ENCODE data around the gene IFNLR1.
"Not testable (repeated sequence)": the region's sequence is repeated elsewhere in the genome, so short reads cannot be mapped to it uniquely, and the experiment has no call there.

The IFNLR1 gene

DNA sequence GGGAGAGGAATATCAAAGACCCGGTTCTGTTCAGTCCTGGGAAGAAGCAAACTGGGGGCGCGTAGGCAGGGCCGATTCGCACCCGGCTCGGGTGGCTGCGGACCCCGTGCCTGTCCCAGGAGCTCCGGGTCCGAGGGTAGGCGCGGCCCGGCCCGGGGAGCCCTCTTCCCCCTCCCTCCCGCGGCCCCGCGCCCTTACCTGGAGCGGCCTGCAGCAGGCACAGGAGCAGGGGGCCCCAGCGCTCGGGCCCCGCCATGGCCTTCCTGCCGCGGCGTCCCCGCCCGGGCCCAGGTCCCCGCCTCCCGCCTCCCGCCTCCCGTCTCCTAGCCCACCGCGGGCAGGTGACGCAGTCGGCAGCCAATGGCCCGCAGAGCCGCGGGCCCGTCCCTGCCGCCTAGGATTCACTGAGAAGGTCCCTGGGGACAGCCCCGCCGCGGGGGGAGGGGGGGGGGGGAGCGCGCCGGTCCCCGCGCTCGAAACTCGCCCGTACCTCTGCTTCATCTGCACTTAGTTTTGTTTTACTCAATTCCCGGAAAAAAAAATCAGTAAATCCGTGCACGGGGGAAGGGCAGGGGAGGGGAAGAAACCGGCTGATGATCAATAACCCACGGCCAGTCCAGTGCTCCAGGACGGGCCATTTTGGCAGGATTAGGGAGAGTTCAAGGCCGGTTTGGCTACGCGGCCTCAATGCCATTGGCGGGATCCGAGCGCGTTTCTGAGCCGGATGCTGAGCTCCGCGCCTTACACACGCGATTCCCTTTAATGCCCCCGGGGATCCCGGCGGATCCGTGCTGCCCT lies at the start of gene IFNLR1:
TSS of gene IFNLR1 (minus strand) at position 297 of the 798 bp plus-strand sequence. CDS start at position 256, 41 bp downstream.
- no peak for DNase-seq

DNA sequence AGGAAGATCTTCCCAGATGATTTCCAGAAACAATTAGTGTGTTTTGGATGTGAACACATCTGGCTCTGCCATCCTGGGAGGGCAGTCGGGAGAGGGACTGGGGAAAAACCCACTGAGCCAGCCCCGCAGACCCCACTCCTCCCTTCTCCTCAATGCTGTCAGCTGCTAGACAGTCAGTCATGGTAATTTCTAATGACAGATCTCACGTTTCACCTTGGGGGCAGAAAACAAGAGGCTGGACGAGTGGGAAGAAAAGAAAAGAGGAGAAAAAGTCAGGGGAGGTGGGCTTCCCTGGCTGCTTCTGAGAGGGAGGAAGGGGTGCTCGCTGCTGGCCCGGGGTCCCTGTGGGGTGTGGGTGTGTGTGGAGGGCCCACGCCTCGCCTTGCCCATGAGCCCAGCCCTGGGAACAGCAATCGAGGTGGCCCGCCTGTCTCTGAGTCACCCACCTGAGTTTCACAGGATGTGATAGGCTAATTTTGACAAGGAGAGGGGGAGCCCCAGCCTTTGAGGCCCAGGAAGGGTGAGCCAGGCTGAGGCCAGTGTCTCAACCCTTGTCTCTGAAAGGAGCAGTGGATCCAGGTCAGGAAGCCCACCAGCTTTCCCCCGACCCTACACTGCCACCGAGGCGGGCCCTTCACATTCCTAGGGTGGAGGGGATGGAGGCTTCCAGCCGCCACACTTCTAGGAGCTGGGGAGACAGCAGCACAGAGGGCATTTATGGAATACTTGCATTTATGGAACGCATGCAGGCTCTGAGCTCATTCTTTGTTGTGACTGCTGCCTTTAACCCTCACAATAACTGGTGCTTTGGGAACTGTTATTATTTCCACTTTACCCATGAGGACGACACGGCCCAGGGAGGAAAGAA lies 49.1 kb upstream of the IFNLR1 start:
- no peak for DNase-seq

DNA sequence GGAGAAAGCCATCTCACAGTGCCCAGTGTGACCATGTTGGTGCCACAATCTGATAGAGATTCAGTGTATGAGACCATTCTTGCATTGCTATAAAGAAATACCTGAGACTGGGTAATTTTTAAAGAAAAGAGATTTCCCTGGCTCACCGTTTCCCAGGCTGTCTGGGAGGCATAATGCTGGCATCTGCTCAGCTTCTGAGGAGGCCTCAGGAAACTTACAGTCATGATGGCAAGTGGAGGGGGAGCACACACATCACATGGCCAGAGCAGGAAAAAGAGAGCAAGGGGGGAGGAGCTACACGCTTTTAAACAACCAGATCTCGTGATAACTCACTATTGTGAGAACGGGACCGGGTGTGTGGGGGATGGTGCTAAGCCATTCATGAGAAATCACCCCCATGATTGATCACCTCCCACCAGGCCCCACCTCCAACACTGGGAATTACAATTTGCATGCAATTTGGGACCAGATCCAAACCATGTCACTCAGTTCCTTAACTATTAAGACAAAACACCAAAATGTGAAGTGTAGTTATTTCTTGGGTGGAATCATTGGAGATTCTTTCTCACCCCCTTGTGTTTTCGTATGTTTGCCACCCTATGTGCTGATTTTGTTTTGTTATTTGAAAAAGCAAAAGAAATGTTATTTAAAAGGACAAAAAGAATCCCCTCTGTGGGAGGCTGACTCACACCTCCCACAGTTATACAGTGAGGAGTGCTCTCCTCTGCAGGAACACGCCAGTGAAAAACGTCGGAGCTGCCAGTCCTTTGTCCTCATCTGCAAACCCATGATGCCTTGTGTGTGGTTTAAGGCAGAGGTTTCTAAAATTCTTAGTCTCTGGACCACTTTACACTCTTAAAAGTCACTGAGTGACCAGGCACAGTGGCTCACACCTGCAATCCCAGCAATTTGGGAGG lies 46.9 kb upstream of the IFNLR1 start:
- DNase-seq: no peak

DNA sequence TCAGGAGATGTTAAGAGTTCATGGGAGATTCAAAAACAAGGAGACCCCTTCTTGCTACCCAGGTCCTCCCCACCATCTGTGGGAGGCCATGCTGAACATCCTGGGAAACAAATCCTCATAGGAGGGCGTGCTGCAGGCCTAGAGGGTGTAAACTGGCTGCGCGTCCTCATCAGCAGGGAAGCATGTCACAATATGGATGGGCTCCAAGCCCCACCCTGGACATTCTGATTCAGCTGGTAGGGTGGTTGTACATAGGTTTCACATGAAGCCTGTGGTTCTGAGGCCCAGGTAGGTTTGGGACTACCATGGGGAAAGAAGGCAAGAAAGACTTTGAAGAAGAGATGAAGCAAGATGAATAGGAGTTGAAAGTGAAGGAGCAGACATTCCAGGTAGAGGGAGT lies 44.6 kb upstream of the IFNLR1 start:
- DNase-seq: no peak

DNA sequence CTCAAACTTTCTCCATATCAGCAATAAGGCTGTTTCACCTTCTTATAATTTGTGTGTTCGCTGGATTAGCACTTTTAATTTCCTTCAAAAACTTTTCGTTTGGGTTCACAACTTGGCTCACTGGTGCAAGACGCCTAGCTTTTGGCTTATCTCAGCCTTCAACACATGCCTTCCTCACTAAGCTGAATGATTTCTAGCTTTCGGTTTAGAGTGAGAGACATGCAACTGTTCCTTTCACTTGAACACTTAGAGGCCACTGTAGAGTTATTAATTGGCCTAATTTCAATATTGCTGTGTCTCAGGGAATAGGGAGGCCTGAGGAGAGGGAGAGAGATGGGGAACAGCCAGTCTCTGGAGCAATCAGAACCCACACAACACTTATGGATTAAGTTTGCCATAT lies 41.2 kb upstream of the IFNLR1 start:
- DNase-seq: peak; percentile 45

DNA sequence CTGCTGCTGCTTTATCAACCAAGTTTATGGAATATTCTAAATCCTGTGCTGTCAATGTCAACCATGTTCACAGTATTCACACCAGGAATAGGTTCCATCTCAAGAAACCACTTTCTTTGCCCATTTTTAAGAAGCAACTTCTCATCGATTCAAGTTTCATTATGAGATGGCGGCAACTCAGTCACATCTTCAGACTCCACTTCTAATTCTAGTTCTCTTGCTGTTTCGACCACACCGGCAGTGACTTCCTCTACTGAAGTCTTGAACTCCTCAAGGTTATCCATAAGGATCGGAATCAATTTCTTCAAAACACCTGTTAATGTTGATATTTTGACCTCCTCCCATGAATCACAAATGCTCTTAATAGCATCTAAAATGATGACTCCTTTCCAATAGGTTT lies 39.7 kb upstream of the IFNLR1 start:
- DNase-seq: no peak

DNA sequence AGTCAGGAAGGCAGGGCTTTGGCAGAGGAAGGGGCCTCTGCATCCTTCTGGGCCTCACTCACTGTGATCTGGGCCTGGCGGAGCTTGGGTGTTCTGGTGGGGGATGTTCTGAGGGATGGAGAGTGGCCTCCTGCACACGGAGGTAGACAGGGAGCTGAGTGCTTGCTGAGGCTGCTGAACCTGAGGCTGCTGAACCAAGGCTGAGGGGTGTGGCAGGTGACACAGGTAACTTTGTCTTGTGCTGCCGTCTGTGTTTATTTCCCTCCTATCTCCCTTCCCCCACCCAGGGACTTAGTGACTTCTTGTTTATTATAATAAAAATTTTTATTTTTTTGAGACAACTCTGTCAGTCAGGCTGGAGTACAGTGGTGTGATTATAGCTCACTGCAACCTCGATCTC lies 37.7 kb upstream of the IFNLR1 start:
- no peak for DNase-seq

DNA sequence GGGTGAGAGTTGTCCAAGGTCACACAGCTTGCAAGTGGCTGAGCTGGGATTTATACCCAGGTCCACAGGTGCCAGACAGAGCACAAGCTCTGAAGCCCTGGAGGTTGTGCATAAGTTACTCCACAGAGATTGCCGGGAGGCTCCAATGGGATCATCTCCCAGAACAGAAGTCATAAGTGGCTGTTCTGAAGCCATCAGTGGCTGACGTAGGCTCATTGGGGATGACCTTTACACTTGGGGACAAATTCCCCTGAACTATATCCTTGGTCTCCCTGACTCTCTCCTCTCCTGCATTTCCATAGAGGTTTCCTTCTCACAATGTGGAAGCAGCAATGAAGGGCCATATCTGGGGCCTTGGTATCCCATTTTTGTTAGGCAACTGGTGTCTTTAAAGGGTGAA lies 37.0 kb upstream of the IFNLR1 start:
- no peak for DNase-seq

DNA sequence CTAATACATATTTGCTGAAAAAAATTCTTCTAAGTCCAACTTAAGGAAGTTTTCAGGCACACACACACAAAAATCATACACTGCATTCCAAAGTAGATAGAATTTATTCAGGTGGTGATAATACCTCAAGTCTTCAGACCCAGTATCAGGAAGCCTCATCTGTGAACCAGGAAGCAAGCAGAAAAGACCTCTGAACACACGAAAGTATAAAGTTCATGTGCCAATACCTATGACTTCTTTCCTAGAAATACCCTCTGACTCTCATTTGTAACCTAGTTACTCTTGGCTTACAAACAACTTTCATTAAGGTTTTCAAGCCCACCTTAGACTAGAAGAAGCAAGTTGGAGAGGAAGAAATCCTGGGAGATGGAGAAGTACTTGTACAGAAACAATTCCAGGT lies 35.7 kb upstream of the IFNLR1 start:
- DNase-seq: no peak

DNA sequence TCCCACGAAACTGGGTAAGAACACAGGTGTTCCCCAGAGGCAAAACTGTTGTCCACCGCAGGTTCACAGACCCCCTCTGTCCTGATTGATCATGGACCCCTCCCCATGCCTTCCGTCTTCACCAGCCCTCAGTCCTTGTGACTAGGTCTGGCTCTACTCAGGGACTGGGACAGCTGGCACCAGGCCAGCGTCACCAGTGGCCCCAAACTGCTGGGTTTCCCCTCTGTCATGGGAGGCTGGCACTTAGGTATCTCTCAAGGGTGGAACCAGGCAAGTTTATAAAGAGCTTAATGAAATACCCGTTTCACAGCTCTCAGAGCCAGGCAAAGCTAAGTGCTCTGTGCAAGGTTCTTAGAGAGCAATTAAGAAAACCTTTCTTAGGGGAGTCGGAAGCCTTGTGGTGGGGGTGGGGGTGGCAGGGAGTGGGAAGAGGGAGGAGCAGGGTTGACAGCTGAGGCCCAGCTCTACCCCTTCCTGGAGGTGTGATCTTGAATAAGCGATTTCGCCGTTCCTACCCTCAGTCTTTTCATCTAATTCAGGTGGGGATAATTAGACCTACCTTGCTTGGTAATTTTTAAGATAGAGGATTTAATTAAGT lies 35.0 kb upstream of the IFNLR1 start:
- DNase-seq: no peak

DNA sequence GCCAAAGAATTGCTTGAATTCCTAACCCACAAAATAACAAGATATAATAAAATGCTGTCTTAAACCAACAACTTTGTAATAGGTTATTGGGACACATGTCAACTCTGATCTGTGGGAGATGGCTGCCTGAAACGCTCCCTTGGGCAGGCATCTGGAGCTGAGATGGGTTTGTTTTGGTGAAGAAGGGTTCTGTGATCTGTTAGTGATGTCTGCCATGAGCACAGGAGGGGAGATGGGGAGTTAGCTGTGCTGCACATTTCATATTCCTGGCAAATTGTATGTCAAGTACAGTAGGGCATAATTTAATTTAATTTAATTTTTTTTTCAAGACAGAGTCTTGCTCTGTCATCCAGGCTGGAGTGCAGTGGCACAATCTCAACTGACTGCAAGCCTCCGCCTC lies 34.2 kb upstream of the IFNLR1 start:
- no peak for DNase-seq

DNA sequence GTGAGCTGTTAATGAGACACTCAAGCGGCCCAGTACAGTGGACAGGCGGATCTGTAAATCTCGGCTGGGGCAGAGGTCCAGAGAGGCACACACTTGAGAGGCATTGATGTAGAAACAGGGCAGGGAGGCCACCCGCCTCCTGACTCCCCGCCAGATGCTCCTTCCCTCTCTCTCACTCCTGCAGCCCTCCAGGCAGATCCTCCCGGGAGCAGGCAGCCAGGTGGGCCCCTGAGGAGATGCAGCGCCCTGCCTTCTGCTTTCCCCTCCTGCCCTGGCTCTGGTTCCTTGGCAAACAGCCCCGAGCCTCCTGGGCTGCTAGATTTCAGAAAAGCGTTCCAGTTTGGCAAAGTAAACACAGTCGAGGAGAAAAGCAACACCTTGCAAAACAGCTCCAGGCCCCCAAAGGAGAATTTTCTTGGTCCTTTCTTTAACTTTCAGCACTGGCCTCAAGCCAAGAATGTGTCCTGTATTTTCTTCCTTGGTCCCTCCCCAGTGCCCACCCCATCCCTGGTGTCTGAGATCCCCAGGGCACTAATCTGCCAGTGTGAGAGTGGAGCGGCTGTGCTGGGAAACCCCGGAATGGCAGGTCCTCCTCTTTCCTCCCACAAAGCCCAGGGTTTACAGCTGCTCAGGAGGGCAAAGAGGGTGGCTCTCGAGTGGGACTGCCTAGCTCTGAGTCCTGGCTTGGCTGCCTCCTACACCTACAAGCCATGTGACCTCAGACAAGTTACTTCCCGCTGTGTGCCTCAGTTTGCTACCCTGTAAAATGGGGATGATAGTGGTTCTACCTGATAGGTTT lies 29.4 kb upstream of the IFNLR1 start:
- DNase-seq: no peak

DNA sequence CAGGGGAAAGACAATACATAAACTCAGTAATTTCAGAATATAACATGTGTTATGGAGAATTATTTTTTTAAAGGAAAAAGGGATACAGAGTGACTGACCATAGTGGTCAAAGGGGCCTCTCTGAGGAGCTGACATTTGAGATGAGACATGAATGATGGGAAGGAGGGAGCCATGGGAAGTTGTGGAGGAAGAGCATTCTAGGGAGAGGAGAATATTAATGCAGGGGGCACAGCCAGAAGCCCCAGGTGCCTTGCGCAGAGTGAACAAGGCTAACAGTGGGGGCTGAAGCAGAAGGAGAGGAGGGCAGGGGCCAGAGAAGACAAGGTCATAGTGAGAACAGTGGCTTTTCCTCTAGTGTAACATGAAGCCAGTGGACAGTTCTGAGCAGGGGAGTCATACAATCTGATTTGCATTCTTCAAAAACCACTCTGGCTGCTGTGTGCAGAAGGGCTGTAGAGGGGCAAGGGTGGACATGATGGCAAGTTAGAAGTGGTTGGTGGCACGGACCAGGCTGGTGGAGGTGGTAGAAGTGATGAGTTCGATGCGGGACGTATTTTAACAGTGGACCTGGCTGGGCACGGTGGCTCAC lies 28.2 kb upstream of the IFNLR1 start:
- no peak for DNase-seq

DNA sequence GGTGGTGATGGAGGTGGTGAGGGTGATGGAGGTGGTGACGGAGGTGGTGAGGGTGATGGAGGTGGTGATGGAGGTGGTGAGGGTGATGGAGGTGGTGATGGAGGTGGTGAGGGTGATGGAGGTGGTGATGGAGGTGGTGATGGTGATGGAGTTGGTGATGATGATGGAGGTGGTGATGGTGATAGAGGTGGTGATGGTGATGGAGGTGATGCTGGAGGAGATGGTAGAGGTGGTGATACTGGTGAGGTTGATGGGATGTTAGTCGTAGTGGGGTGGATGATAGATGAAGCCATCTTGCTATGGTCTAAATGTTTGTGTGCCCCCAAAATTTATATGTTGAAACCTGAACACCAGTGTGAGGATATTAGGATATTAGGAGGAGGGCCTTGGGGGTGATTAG lies 25.3 kb upstream of the IFNLR1 start:
- no peak for DNase-seq

DNA sequence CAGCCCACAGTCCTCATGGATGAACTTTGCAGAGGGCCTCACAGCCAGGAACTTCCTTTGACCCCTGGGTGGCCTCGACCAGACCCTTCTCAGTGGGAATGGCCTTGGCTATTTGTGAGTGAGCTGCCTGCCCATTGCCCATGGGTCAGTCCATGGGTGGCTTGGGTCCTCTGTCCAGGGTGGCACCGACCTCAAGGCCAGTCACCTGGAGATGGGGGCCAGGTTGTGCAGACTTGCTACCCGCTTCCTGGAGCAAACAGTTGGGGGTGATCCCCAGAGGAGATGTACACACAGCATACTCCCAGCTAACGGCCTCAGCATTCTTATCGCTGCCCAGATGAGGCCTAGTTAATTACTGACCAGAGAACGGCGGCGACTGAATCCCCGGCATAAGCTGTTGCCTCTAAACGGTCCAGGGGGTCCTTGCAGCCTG lies 23.1 kb upstream of the IFNLR1 start:
- DNase-seq: no peak

DNA sequence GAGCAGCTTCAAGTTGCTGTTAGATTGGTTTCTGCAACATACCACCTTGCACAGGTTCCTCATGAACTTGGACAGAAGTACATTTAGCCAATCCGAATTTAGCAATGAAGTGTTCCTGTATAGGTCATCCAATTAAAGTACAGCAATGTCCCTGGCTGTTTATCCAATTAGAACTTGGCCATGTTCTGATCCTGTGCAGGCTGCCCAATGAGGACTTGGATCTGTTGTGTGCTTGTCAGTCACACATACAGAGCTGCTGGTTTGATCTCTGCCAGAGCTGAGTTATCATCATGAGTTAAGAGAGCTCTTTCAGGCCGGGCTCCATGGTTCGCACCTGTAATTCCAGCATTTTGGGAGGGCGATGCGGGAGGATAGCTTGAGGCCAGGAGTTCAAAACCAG lies 22.0 kb upstream of the IFNLR1 start:
- DNase-seq: no peak

DNA sequence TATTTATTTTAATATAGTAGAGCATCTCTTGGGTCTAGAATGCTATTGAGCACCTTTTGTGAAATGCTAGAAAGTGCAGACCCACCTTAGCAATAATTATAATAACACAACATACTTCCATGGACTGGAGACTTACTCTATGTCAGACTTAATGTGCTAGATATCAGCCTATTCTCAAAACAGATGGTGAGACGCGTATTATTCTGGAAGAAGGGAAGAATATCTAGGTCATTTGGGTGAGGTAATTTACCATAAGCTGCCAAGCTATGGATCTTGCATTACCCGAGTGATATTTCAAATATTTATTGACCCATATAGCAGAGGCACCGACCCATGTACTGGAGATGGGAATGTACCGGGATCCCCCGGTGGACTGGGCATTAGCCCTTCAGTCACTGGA lies 20.6 kb upstream of the IFNLR1 start:
- DNase-seq: no peak

DNA sequence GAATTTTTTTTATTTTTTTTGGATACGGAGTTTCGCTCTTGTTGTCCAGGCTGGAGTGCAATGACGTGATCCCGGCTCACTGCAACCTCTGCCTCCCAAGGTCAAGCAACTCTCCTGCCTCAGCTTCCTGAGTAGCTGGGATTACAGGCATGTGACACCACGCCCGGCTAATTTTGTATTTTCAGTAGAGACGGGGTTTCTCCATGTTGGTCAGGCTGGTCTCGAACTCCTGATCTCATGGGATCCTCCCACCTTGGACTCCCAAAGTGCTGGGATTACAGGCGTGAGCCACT lies 20.3 kb upstream of the IFNLR1 start:
- DNase-seq: not testable (repeated sequence)

DNA sequence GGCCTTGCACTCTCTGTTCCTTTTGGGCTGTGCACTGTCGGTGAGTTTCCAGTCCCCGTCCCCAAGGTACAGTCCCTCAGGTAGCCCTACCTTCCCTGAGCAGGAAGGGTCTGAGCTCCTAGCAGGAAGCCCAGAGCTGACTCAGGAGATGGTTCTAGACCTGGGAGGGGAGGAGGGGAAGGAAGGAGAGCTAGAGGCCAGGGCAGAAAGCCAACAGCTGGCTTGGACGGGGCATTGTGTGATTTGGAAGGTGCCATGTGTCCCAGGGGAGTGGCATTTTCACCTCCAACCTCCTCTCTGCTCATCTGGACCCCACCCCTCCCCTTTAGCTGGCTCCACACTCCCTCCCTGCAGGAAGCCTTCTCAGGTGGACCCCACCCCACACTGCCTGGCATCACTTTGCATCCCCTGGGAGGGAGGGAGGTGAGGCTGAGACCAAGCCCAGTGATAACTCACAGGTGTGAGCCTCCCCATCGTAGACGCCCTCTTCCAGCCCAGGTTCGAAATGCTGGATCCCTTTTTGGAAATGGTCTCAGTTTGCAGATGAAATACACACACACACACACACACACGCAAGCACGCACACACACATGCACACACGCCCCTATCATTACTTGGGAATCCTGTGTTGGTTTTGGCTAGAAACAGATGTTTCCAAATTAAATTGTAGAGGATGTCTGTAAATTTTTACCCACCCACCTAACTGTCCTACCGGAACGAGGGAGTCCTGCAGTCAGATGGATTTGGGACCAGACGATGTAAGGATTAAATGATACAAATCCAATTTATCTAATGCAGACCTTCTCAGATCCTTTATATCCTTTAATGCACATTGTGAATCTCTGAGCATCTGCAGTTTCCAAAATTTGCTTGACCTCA lies 19.7 kb upstream of the IFNLR1 start:
- no peak for DNase-seq

DNA sequence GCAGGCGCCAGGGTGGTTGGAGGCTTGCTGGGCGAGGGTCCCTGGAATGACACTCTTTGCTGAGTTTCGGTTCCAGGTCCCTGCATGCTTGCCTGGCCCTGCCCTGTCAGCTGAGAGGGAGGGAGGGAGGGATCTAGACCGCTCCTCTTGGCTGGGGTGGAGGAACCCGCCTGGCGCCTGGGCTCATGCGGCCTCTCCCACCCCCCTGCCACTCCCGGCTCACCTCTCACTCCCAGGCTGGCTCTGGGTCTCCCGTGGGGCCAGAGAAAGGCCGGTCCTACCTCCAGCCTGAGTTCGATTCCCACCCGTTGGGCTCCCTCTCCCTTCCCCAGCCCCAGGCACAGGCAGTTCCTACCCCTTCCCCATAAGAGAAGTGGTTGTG lies 19.0 kb upstream of the IFNLR1 start:
- DNase-seq: no peak
